Measurements from ENCODE around the gene GNAZ. TPM values are rescaled to one million over a fixed set of nuclear protein-coding genes. Genes with fewer than 3 reads are reported as not detected.

Gene GNAZ
- total RNA-seq, 1 experiment from 2014 or later, result 6.0 TPM

DNA sequence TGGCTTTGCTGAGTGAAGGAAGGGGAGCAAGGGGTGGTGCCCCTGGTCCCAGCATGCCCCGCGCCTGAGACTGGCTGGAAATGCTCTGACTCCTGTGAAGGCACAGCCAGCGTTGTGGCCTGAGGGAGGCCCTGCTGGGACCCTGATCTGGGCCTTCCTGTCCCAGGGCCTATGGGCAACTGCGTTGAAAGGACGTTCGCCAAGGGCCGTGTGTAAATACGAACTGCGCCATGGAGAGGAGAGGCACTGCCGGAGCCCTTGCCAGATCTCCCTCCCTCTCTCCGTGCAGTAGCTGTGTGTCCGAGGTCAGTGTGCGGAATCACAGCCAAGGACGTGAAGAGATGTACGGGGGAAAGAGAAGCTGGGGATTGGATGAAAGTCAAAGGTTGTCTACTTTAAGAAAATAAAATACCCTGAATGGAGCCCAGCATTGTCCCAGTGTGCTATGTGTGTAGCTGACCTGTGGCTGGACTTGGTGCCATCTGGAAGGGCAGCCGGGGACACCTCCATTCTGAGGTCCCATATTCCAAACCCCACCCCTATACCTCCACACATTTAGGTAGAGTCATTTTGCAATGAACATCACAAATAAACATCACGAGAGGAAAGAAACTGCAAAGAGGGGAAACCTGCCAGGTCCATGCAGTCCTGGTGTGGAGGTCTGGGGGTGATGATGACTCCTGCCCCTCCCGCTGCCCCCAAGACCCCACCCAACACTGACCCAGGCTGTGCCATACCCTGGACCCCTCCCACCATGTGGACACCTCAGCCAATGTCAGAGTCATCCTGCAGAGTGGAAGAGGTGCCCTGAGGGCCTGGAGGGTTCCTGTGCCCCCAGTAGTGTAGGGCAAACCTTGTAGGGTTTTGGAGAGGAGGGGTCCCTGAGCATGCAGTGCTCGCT is 54.5 kb downstream of the GNAZ start:
- CTCF ChIA-PET, result interaction anchor here (2.9 kb wide), 1 partner anchor 165 kb away, joined by 12 read pairs; no protein-coding TSS in a partner anchor
- no peak for DNase-seq
- intact Hi-C loops (cut with micrococcal nuclease; ENCODE audit: unreplicated experiment), result loop anchor here (10.0 kb wide), 1 partner anchor 270 kb away; no protein-coding TSS in a partner anchor
- Mint-ChIP-seq H3K4me3 (ENCODE audit: low read depth, unreplicated experiment) (no peak overlapping the region), H3K9me3 (ENCODE audit: low read depth, unreplicated experiment) (no peaks in the 10 kb centered on the region), H3K36me3 (ENCODE audit: insufficient read depth, unreplicated experiment) (no peaks in the 10 kb centered on the region), H3K4me1 (ENCODE audit: low read depth, unreplicated experiment) (no peaks in the 10 kb centered on the region), H3K27me3 (ENCODE audit: unreplicated experiment) (peaks cover 8% of the 10 kb centered on the region), H3K27ac (ENCODE audit: unreplicated experiment) (no peak overlapping the region)
- no TSS peak for BruUV-seq (replicated peaks)
- TF ChIP-seq, protein P1, sequence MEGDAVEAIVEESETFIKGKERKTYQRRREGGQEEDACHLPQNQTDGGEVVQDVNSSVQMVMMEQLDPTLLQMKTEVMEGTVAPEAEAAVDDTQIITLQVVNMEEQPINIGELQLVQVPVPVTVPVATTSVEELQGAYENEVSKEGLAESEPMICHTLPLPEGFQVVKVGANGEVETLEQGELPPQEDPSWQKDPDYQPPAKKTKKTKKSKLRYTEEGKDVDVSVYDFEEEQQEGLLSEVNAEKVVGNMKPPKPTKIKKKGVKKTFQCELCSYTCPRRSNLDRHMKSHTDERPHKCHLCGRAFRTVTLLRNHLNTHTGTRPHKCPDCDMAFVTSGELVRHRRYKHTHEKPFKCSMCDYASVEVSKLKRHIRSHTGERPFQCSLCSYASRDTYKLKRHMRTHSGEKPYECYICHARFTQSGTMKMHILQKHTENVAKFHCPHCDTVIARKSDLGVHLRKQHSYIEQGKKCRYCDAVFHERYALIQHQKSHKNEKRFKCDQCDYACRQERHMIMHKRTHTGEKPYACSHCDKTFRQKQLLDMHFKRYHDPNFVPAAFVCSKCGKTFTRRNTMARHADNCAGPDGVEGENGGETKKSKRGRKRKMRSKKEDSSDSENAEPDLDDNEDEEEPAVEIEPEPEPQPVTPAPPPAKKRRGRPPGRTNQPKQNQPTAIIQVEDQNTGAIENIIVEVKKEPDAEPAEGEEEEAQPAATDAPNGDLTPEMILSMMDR (IDR thresholded peaks at IDR 0.05; ENCODE audit: unreplicated experiment), result no peak

DNA sequence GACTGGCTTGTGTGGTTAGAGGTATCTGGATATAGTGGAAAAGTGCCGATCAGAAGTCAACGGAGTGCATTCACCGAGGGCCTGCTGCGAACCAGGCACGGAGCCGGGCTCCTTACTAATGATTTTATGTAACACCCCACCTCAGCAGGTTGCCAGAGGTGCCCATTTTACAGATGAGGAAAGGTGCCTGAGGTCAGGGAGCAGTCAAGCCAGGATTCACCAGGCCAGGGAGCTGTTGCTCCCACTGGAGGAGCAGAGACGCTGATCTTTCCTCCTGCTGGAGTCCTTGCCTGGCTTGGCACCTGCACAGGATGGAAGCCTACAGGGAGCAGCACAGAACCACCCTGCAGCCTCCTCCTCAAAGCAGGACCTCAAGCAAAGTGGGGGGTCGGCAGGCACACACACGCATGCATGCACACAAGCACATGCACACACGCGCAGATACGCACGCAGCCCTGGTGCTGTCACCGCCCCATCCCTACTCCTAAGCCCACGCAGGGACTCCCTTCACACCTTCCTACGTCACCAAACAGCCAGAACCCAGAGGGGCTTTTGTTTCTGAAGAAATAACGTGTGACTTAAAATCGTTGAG is 55.3 kb downstream of the GNAZ start:
- no TSS peak for BruUV-seq (replicated peaks)
- TF ChIP-seq, protein P1 (IDR thresholded peaks at IDR 0.05; ENCODE audit: unreplicated experiment), result no peak
- no peak overlapping the region for H3K4me3 Mint-ChIP-seq (ENCODE audit: low read depth, unreplicated experiment)
- CTCF ChIA-PET, result interaction anchor here (2.9 to 4.4 kb wide), 2 partner anchors 166 to 167 kb away, joined by 12 to 82 read pairs; no protein-coding TSS in a partner anchor
- no peak for DNase-seq
- H3K27me3 Mint-ChIP-seq (ENCODE audit: unreplicated experiment), result peaks cover 14% of the 10 kb centered on the region
- H3K27ac Mint-ChIP-seq (ENCODE audit: unreplicated experiment), result no peak overlapping the region
- no peaks in the 10 kb centered on the region for H3K9me3 Mint-ChIP-seq (ENCODE audit: low read depth, unreplicated experiment)
- intact Hi-C loops (cut with micrococcal nuclease; ENCODE audit: unreplicated experiment), result loop anchor here (10.0 kb wide), 1 partner anchor 271 kb away; no protein-coding TSS in a partner anchor
- H3K4me1 Mint-ChIP-seq (ENCODE audit: low read depth, unreplicated experiment), result no peaks in the 10 kb centered on the region
- H3K36me3 Mint-ChIP-seq (ENCODE audit: insufficient read depth, unreplicated experiment), result no peaks in the 10 kb centered on the region

DNA sequence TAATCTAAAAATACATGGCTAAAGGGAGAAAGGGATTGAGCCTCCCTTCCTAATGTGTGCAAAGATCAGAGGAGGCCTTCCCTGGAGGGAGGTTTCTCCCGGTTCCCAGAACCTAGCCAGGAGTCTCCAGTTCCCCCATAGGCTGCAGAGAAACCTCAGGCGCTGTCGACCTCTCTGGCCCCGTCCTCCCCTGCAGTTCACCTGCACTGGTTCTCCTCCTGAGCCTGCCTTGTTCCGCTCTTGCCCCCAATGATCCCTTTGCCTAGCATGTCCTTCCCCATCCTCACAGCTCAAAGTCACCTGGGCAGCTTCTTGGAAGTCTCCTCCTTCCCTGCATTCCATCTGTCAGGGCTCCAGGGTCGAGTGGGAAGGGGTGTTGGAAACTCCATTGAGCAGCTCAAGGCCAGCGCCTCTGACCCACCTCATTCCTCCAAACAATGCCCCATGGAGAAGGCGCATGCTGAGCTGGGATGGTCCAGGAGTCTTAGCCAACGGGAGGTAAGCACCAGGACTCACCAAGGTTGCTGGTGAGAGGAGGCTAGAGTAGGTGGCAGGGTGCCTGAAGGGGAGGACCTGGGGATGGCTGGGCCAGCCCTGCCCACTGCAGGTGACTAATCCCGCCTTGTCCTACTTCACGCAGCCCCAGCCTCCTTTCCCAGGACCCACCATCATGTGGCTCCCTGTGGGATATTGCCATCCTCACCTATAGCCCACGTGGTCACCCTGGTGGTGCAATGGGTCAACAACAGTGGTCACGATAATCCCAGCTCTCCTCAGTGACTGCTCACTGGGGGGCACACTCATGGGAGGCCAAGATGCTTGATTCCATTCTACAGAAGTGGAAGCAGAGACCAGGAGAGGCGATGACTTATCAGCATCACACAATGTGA is 56.1 kb downstream of the GNAZ start:
- CTCF ChIA-PET, result interaction anchor here (4.4 kb wide), 1 partner anchor 168 kb away, joined by 82 read pairs; no protein-coding TSS in a partner anchor
- Mint-ChIP-seq H3K9me3 (ENCODE audit: low read depth, unreplicated experiment) (no peaks in the 10 kb centered on the region), H3K4me3 (ENCODE audit: low read depth, unreplicated experiment) (no peak overlapping the region), H3K4me1 (ENCODE audit: low read depth, unreplicated experiment) (no peaks in the 10 kb centered on the region), H3K27me3 (ENCODE audit: unreplicated experiment) (peaks cover 14% of the 10 kb centered on the region), H3K27ac (ENCODE audit: unreplicated experiment) (no peak overlapping the region), H3K36me3 (ENCODE audit: insufficient read depth, unreplicated experiment) (no peaks in the 10 kb centered on the region)
- BruUV-seq (replicated peaks), result no TSS peak
- TF ChIP-seq, protein P1 (IDR thresholded peaks at IDR 0.05; ENCODE audit: unreplicated experiment), result no peak
- DNase-seq, result no peak
- intact Hi-C loops (cut with micrococcal nuclease; ENCODE audit: unreplicated experiment), result loop anchor here (10.0 kb wide), 1 partner anchor 272 kb away; no protein-coding TSS in a partner anchor

All from Calu3 (cell line).